ENCODE measurements around the gene CDT1.
"Not testable (repeated sequence)": the region's sequence is repeated elsewhere in the genome, so short reads cannot be mapped to it uniquely, and the experiment has no call there.

CDT1 gene

GRCh38 chr16:88769617-88770460 is 33.8 kb upstream of the CDT1 start:
- H3K4me1 ChIP-seq (ENCODE audit: control insufficient read depth, insufficient read depth, low read length, unreplicated experiment), result peaks cover 74% of the 10 kb centered on the region
- H2AFZ ChIP-seq (ENCODE audit: low read length, unreplicated experiment), result no peak overlapping the region
- H3K79me2 ChIP-seq (ENCODE audit: control insufficient read depth, insufficient read depth, low read length, unreplicated experiment), result peaks cover 94% of the 10 kb centered on the region
- no peak overlapping the region for H3K27ac ChIP-seq (ENCODE audit: low read depth, low read length)
- no peak overlapping the region for H3K4me3 ChIP-seq (ENCODE audit: low read depth, low read length)
- no peaks in the 10 kb centered on the region for H3K36me3 ChIP-seq (ENCODE audit: insufficient read depth, low read length)
- no peaks in the 10 kb centered on the region for H3K27me3 ChIP-seq (ENCODE audit: insufficient read depth, low read length)

- Histone ChIP-seq H3K27me3 (ENCODE audit: insufficient read depth, low read length) (no peaks in the 10 kb centered on the region), H3K36me3 (ENCODE audit: insufficient read depth, low read length) (no peaks in the 10 kb centered on the region), H3K27ac (ENCODE audit: low read depth, low read length) (no peak overlapping the region), H3K4me1 (ENCODE audit: control insufficient read depth, insufficient read depth, low read length, unreplicated experiment) (peaks cover 76% of the 10 kb centered on the region), H3K79me2 (ENCODE audit: control insufficient read depth, insufficient read depth, low read length, unreplicated experiment) (peaks cover 96% of the 10 kb centered on the region), H2AFZ (ENCODE audit: low read length, unreplicated experiment) (no peak overlapping the region), H3K4me3 (ENCODE audit: low read depth, low read length) (no peak overlapping the region)
Observed at GRCh38 chr16:88770461-88771293, 32.9 kb upstream of the CDT1 start.

DNA sequence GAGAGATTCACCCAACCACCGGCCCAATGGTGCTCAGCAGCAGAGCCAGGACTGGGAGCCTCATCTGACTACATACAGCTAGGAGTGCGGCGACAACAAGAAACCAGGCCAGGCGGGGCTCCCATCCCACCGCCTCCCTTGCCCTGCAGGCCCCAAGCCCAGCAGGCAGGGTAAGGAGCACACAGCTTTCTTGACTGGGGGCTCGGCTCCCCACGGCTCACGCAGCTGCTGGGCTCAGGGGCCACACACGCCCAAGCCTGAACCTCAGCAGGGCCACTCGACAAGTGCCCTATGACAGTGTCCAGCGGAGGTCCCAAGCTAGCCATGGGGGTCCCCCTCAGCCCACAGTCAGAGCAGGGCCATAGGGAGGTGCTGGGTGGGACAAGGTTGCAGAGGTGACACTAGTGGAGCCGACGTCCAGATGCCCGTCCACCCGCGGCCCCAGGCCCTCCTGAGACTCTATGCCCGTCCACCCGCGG is 32.3 kb upstream of the CDT1 start:
- Histone ChIP-seq H3K36me3 (ENCODE audit: insufficient read depth, low read length) (no peaks in the 10 kb centered on the region), H2AFZ (ENCODE audit: low read length, unreplicated experiment) (no peak overlapping the region), H3K4me1 (ENCODE audit: control insufficient read depth, insufficient read depth, low read length, unreplicated experiment) (peaks cover 76% of the 10 kb centered on the region), H3K27me3 (ENCODE audit: insufficient read depth, low read length) (no peaks in the 10 kb centered on the region), H3K27ac (ENCODE audit: low read depth, low read length) (no peak overlapping the region), H3K4me3 (ENCODE audit: low read depth, low read length) (no peak overlapping the region), H3K79me2 (ENCODE audit: control insufficient read depth, insufficient read depth, low read length, unreplicated experiment) (peaks cover 96% of the 10 kb centered on the region)

DNA sequence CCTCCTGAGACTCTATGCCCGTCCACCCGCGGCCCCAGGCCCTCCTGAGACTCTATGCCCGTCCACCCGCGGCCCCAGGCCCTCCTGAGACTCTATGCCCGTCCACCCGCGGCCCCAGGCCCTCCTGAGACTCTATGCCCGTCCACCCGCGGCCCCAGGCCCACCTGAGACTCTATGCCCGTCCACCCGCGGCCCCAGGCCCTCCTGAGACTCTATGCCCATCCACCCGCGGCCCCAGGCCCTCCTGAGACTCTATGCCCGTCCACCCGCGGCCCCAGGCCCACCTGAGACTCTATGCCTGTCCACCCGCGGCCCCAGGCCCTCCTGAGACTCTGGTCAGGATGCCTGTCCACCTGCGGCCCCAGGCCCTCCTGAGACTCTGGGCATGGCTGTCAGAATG is 31.8 kb upstream of the CDT1 start:
- not testable (repeated sequence) for H3K36me3 ChIP-seq (ENCODE audit: insufficient read depth, low read length); H2AFZ ChIP-seq (ENCODE audit: low read length, unreplicated experiment); H3K27me3 ChIP-seq (ENCODE audit: insufficient read depth, low read length); H3K27ac ChIP-seq (ENCODE audit: low read depth, low read length); H3K4me3 ChIP-seq (ENCODE audit: low read depth, low read length)
- H3K79me2 ChIP-seq (ENCODE audit: control insufficient read depth, insufficient read depth, low read length, unreplicated experiment), result peaks cover 96% of the 10 kb centered on the region
- peaks cover 76% of the 10 kb centered on the region for H3K4me1 ChIP-seq (ENCODE audit: control insufficient read depth, insufficient read depth, low read length, unreplicated experiment)

DNA sequence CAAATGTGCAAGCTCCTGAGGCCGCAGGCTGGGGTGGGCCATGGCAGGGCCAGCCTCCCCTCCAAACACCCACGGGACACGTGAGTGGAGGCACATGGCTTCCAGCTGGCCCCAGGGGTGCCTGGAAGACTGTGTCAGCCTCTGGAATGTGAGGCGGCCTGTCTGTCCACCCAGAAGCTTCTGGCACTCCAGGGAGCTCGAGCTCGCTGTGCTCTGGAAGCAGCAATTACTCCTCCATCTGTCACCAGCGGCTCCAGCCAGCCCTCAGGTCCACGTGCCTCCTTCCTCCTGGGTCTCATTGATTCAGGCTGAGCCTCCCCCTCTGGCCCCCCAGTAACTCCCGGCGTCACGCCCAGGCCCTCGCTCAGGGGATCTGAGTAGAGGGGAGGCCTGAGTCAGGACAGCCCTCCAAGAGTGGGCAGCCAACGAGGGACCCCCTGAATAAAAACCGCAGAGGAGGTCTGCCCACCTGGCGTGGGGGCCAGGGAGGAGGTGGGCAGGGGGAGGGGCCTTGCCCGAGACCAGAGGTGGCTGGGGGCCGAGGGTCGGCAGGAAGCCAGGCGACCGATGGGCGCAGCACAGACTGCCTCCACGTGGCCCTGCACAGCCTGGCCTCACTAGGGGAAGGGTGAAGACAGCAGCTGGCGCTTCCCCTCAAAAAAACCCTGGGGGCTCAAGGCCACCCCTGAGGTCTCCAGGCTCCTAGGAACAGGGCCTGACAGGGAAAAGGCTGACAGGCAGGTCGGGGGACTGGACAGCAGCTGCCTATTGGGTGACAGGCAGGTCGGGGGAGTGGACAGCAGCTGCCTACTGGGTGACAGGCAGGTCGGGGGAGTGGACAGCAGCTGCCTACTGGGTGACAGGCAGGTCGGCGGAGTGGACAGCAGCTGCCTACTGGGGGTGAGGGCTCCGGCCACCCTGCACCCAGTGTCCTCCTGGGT is 30.4 kb upstream of the CDT1 start:
- Histone ChIP-seq H3K27ac (ENCODE audit: low read depth, low read length) (peak overlapping the region; percentile 78), H3K4me3 (ENCODE audit: low read depth, low read length) (peak overlapping the region; percentile 58), H3K27me3 (ENCODE audit: insufficient read depth, low read length) (no peaks in the 10 kb centered on the region), H3K79me2 (ENCODE audit: control insufficient read depth, insufficient read depth, low read length, unreplicated experiment) (peaks cover 96% of the 10 kb centered on the region), H3K4me1 (ENCODE audit: control insufficient read depth, insufficient read depth, low read length, unreplicated experiment) (peaks cover 65% of the 10 kb centered on the region), H2AFZ (ENCODE audit: low read length, unreplicated experiment) (no peak overlapping the region), H3K36me3 (ENCODE audit: insufficient read depth, low read length) (no peaks in the 10 kb centered on the region)

DNA sequence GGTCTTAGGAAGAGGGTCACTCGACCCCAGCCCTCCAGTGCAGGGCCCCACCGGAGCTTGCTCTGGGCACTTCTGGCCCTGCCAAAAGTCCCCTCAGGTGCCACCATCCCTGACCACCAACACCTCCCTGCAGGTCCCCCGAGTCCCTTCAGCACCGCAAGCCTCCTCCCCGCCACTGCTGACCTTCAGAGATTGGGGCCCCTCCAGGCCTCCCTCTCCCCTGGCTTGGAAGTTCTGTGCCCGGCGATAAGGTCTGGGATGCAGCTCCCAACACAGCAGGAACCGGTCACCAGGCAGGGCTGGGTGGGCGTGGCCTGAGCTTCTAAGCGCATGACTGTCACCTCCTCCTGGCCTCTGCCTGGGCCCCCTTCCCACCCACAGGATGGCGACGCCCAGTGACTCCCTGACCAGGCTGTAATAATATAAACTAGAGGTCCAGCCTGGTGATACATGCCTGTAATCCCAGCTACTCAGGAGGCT is 29.7 kb upstream of the CDT1 start:
- peaks cover 57% of the 10 kb centered on the region for H3K4me1 ChIP-seq (ENCODE audit: control insufficient read depth, insufficient read depth, low read length, unreplicated experiment)

DNA sequence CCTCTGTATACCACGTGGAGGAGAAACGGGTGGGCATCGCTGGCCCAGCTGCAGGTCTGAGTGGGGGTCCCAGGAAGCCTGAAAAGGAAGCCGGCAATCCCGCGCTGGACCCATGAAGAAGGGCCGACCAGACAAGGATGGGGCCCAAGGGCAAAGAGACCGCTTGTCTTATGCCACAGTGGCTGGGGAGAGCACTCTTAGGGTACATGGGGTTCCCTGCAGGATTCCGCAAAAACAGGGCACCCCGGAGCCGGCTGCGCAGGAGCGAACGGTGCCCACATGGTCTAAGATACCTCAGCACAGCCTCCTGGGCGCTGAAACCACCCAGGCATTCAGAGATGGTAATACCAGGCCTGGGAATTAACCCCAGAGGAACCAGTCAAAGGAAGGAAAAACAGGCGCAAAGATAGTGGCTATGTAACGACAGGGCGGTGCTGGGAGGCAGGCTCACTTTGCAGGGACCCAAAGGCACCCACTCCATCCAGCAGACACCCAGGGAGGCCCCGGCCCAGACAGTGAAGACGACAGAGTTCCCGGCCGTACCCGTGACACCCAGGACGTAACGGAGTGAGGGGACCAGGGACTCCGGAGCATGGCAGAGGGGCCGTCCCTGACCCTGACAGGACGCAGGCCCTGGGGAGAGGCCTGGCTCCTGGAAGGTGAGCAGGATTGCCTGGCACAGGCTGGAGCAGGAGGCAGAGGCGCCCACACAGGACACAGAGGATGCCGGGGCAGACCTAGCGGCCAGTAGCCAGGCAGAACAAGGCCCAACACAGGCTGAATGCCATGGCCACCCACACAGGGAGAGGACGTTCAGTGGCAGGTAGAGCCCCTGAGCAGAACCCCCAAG is 28.8 kb upstream of the CDT1 start:
- H3K4me1 ChIP-seq (ENCODE audit: control insufficient read depth, insufficient read depth, low read length, unreplicated experiment), result peaks cover 55% of the 10 kb centered on the region
- no peaks in the 10 kb centered on the region for H3K27me3 ChIP-seq (ENCODE audit: insufficient read depth, low read length)

More for the DNA sequence above, 29.7 kb upstream of the CDT1 start:
- peak overlapping the region; percentile 43 for H3K27ac ChIP-seq (ENCODE audit: low read depth, low read length)
- no peak overlapping the region for H2AFZ ChIP-seq (ENCODE audit: low read length, unreplicated experiment)
- peaks cover 96% of the 10 kb centered on the region for H3K79me2 ChIP-seq (ENCODE audit: control insufficient read depth, insufficient read depth, low read length, unreplicated experiment)
- no peak overlapping the region for H3K4me3 ChIP-seq (ENCODE audit: low read depth, low read length)
- no peaks in the 10 kb centered on the region for H3K27me3 ChIP-seq (ENCODE audit: insufficient read depth, low read length)
- H3K36me3 ChIP-seq (ENCODE audit: insufficient read depth, low read length), result no peaks in the 10 kb centered on the region

DNA sequence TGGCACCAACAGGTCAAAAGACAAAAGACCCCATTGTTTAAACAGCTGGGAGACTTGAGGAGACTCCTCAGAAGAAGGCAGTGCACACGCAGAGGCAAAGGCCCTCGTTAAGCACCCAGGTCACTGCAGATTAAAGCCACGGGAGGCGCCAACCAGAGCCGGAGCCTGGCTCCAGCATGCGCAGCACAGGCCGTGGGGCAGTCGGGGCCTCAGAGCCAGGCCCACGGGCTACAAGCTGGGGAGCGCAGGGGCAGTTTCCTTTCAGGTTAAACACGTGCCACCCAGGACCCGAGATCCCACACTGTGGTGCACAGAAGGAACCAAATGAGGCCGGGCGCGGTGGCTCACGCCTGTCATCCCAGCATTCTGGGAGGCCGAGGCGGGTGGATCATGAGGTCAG is 27.8 kb upstream of the CDT1 start:
- Histone ChIP-seq H2AFZ (ENCODE audit: low read length, unreplicated experiment) (no peak overlapping the region), H3K27me3 (ENCODE audit: insufficient read depth, low read length) (no peaks in the 10 kb centered on the region), H3K27ac (ENCODE audit: low read depth, low read length) (no peak overlapping the region), H3K4me1 (ENCODE audit: control insufficient read depth, insufficient read depth, low read length, unreplicated experiment) (peaks cover 55% of the 10 kb centered on the region), H3K36me3 (ENCODE audit: insufficient read depth, low read length) (no peaks in the 10 kb centered on the region), H3K4me3 (ENCODE audit: low read depth, low read length) (no peak overlapping the region), H3K79me2 (ENCODE audit: control insufficient read depth, insufficient read depth, low read length, unreplicated experiment) (peaks cover 96% of the 10 kb centered on the region)

More for the DNA sequence above, 28.8 kb upstream of the CDT1 start:
- peak overlapping the region; percentile 43 for H3K27ac ChIP-seq (ENCODE audit: low read depth, low read length)
- no peak overlapping the region for H3K4me3 ChIP-seq (ENCODE audit: low read depth, low read length)
- H2AFZ ChIP-seq (ENCODE audit: low read length, unreplicated experiment), result no peak overlapping the region
- H3K79me2 ChIP-seq (ENCODE audit: control insufficient read depth, insufficient read depth, low read length, unreplicated experiment), result peaks cover 96% of the 10 kb centered on the region
- H3K36me3 ChIP-seq (ENCODE audit: insufficient read depth, low read length), result no peaks in the 10 kb centered on the region

- Histone ChIP-seq H3K4me3 (ENCODE audit: low read depth, low read length) (no peak overlapping the region), H3K27ac (ENCODE audit: low read depth, low read length) (no peak overlapping the region), H3K79me2 (ENCODE audit: control insufficient read depth, insufficient read depth, low read length, unreplicated experiment) (peaks cover 98% of the 10 kb centered on the region), H2AFZ (ENCODE audit: low read length, unreplicated experiment) (no peak overlapping the region), H3K4me1 (ENCODE audit: control insufficient read depth, insufficient read depth, low read length, unreplicated experiment) (peaks cover 58% of the 10 kb centered on the region), H3K27me3 (ENCODE audit: insufficient read depth, low read length) (no peaks in the 10 kb centered on the region), H3K36me3 (ENCODE audit: insufficient read depth, low read length) (no peaks in the 10 kb centered on the region)
Observed at GRCh38 chr16:88777471-88778270, 25.9 kb upstream of the CDT1 start.

All from ACC112 (cell line).